H1 (cell line): ENCODE data around the gene MATR3.

Experiments used
- CTCF ChIP-seq, 3 experiments: IDR thresholded peaks; 1 replicate in 2 of 3; 2 replicates in 1 of 3; pipeline versions ENCODE4 v1.5.1 to v1.6.1; 2011; ENCODE audit warnings: low read length in 3 of 3, mild to moderate bottlenecking in 3 of 3, inconsistent platforms in 2 of 3, low read depth in 1 of 3, moderate library complexity in 1 of 3; ENCODE audit not compliant: insufficient read depth in 1 of 3; ENCODE audit errors: control extremely low read depth in 1 of 3
- EZH2 ChIP-seq: fragments of 200-600 bp; sonication (generic); IDR thresholded peaks from 2 replicates; pipeline ENCODE4 v1.7.1; 2012; ENCODE audit warnings: low read depth, mild to moderate bottlenecking, moderate library complexity, low read length, inconsistent platforms; ENCODE audit not compliant: severe bottlenecking
- MAFK ChIP-seq: IDR thresholded peaks from 2 replicates; pipeline ENCODE4 v1.6.1; 2012; ENCODE audit warnings: low read depth, mild to moderate bottlenecking, improper control_type of control experiment, low read length
- MAX ChIP-seq: IDR thresholded peaks from 2 replicates; pipeline ENCODE4 v1.6.1; 2012; ENCODE audit warnings: inconsistent platforms
- POLR2A ChIP-seq, 2 experiments: IDR thresholded peaks; 1 replicate in 1 of 2; 2 replicates in 1 of 2; pipeline ENCODE4 v1.6.1; 2011; ENCODE audit warnings: low read depth in 2 of 2, low read length in 2 of 2, mild to moderate bottlenecking in 2 of 2; ENCODE audit errors: control extremely low read depth in 1 of 2
- POLR2AphosphoS5 ChIP-seq: IDR thresholded peaks from 2 replicates; pipeline ENCODE4 v1.6.1; 2011; ENCODE audit warnings: low read depth, low read length
- SAP30 ChIP-seq: fragments of 300-600 bp; sonication (generic); IDR thresholded peaks from 2 replicates; pipeline ENCODE4 v1.7.1; 2012; ENCODE audit warnings: low read length, moderate library complexity, mild to moderate bottlenecking, inconsistent platforms; ENCODE audit not compliant: insufficient read depth, insufficient replicate concordance
- SP2 ChIP-seq: IDR thresholded peaks from 2 replicates; pipeline ENCODE4 v1.6.1; 2012; ENCODE audit warnings: mild to moderate bottlenecking, low read length, inconsistent platforms
- TAF1 ChIP-seq: IDR thresholded peaks from 2 replicates; pipeline ENCODE4 v1.6.1; 2011; ENCODE audit warnings: mild to moderate bottlenecking, low read depth, low read length
- TCF12 ChIP-seq: IDR thresholded peaks from 2 replicates; pipeline ENCODE4 v1.6.1; 2011; ENCODE audit warnings: low read depth, mild to moderate bottlenecking, low read length
- USF2 ChIP-seq: IDR thresholded peaks from 2 replicates; pipeline ENCODE4 v1.6.1; 2011; ENCODE audit warnings: low read length, improper control_type of control experiment

- no peak for TF ChIP-seq POLR2A (IDR thresholded peaks at IDR 0.05; ENCODE audit: control extremely low read depth in 1 of 2, low read depth in 2 of 2, low read length in 2 of 2)
- no peak for TF ChIP-seq POLR2AphosphoS5
- no peak for TF ChIP-seq CTCF (IDR thresholded peaks at IDR 0.05; ENCODE audit: control extremely low read depth in 1 of 3, insufficient read depth in 1 of 3, low read depth in 1 of 3, low read length in 3 of 3)
- TF ChIP-seq MAFK, result no peak
- TF ChIP-seq MAX, result no peak
- TF ChIP-seq TAF1, result no peak
- TF ChIP-seq SAP30, result no peak
- TF ChIP-seq SP2, result no peak
- TF ChIP-seq EZH2, result no peak
- no peak for TF ChIP-seq TCF12
- TF ChIP-seq USF2, result no peak
These were observed 21.6 kb downstream of the MATR3 start for GRCh38 chr5:139315056-139315615.
